Fibroblast of skin of scalp (primary cell): ENCODE data around the gene FAH. TPM values are rescaled to one million over a fixed set of nuclear protein-coding genes. Genes with fewer than 3 reads are reported as not detected.
"Not testable (repeated sequence)": the region's sequence is repeated elsewhere in the genome, so short reads cannot be mapped to it uniquely, and the experiment has no call there.

Experiments used
- DNase-seq: peaks from one replicate; pipeline ENCODE4 v3.0.0-alpha.2; 2013
- polyA plus RNA-seq, 2 experiments: library from polyadenylated mRNA; unstranded; fragments of 120-200 nt; gene quantifications; one replicate each; pipeline ENCODE4 v1.2.1, GENCODE V29; 2013; ENCODE audit not compliant: insufficient read length in 2 of 2

FAH gene
- polyA plus RNA-seq (2013, experiment 1 of 2; ENCODE audit: insufficient read length) = 25.1 TPM
- 24.1 TPM for polyA plus RNA-seq (2013, experiment 2 of 2; ENCODE audit: insufficient read length)

DNA sequence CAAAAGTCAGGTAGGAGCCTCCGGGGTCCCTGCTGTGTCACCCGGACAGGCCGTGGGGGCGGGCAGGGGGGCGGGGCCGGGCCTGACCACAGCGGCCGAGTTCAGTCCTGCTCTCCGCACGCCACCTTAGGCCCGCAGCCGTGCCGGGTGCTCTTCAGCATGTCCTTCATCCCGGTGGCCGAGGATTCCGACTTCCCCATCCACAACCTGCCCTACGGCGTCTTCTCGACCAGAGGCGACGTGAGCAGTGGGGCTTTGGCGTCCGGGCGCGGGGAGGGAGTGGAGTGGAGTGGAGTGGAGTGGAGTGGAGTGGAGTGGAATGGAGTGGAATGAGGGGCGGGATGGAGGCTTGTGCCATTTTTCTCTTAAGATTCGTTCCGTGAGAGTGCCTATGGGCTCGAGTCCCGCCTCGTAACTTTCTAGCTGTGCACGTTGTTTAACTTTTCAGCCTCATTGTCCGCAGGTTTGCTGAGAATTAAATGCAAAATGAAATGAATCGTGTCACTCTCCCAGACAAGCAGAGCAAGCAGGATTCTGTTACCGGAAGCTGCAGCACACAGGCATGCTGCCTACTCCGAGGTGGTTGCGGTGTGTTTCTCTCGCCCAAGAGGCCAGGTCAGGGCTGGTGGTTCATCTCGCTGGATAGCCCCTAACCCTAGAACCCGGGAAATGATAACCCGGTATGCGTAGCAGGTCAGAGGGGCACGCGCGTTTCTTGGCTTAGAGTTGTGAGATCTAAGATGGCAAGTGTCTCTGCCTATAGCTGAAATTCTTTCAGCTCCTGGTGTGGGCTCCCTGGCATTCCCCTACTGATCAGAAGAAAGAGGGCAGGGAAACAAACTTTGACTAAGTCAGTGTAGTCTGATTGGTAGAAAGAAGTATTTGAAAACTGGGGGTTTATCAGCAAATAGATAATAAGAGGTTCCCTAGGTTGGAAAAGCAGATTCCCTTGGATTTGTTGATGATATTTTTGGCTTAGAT lies at the start of gene FAH:
FAH (plus strand) TSS at position 104 of the 981 bp plus-strand sequence; CDS start at position 160, 56 bp downstream.
- DNase-seq = peak; percentile 55

DNA sequence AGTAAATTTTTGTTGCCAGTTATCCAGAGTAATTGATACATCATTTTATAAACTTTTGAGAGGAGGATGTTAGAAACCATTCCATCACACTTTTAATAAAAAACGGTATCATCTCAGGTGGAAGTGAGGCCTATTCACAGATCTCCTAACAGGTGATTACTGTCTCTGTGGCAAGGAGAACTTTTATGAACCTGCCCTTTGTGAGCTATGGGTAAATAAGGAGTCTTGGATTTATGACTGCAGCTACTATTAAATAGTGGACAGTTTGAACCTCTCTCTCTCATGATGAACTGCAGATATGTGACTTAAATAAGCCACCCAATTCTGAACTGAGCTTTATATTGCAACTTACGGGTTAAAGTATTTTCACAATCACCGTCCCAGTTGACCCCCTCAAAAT lies 47.6 kb upstream of the FAH start:
- no peak for DNase-seq

DNA sequence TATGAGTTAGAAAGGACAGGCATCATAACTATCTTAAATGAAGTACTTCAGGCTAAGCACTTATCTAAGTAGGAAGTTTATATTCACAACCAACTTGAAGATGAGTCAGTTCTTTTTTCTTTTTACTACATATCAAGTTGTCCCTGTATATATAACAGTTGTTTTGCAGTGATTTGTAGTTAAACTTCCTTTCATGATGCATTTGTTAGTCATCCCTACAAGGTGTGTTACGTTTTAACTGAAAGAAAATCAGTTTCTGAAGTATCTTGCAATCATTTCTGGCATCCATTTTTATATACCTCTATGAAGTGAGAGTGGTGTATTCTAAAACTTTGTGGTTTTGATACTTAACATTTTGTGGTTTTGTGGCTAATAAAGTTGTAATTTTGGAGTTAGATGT lies 47.2 kb upstream of the FAH start:
- DNase-seq = no peak

DNA sequence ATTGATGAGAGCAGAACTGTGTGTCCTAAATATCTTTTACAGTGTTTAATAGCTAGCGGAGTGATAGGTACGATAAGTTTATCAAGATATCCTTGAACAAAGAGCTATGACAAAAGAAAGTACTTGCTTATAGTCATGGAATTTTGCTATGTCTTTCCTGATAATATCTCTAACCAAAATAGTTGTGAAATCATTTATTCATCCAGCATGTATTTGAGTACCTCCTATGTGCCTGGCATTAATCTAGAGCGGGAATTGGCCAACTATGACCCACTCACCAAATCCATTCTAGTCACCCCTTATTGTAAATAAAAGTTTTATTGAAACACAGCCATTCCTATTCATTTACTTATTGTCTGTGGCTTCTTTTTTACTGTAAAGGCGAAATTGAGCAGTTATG lies 46.7 kb upstream of the FAH start:
- DNase-seq = peak; percentile 21

DNA sequence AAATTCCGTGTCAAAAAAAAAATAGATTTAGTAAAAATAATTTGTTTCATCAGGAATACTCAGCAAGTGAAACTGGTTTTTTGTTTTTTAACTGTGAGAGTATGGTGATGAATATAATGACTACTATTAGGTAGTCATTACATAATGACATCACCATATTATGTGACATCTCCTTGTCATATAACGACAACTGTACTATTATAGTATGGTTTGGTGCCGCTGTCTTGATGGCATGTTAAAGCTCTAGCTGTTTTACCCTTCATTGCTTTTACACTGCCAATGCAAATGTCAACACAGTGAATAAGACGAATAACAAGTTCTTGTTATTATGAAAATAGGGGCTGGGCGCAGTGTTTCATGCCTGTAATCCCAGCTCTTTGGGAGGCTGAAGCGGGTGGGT lies 45.6 kb upstream of the FAH start:
- DNase-seq = no peak

DNA sequence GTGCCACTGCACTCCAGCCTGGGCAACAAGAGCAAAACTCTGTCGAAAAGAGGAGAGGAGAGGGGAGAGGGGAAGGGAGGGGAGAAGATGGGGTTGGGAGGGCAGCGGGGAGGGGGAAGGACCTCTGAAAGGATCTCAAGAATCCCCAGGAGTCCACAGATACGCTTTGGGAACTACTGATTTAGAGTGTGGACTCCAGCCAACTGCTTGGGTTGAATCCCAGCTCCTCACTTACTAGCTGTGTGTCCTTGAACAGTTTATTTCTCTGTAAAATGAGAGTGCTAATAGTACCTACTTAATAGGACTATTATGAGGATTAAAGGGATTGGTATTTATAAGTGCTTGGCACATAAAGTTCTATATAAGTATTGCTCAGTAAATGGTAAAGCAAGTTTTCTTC lies 45.0 kb upstream of the FAH start:
- DNase-seq = no peak

DNA sequence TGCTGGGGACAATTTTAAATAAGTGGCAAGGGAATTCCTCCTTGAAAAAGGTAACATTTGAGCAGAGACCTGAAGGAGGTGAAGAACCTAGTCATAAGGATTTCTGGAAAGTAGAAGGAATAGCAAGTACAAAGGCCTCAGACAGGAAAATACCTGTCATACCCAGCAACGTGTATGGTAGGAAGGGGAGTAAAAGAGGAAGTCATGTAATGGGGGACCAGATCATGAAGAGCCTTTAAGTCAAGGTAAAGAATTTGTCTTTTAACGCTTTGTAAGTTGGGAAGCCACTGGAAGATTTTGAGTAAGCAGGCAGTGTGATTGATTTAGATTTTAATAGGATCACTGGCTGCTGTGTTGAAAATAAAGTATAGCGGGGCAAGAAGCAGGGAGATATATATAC lies 43.4 kb upstream of the FAH start:
- no peak for DNase-seq

DNA sequence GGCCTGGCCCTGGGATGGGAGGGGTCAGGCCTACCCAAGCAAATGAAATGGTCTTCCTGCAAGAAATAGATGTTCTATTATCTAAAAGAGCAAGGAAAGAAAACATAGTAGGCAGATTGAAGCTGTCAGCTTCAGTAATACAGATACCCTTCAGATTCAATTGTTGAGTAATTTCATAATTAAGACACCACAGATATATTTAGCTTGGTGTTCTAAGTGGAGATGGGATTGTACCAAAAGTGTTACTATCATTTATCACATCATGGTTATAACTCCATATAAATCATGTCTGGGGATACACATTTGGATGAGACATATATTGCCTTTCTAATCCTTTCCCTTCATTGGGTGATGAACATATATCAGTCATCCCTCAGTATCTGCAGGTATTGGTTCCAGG lies 41.9 kb upstream of the FAH start:
- no peak for DNase-seq

DNA sequence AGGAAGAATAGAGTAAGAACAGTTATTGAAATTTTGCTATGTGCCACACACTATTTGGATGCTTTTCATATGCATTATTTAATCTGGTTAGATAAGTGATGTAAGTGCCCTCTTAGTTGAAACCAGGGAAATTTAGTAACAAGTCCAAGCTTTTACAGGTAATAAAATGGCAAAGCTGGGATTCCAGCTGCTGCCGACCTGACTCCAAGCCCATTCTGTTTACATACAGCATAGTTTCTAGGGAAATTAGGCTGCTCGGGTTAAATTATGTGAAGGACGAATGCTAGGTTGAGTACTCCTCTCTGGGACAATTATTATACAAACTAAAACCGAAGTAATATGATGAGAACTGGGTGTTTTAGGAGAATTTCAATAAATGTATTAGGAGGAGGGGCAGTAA lies 38.7 kb upstream of the FAH start:
- no peak for DNase-seq

DNA sequence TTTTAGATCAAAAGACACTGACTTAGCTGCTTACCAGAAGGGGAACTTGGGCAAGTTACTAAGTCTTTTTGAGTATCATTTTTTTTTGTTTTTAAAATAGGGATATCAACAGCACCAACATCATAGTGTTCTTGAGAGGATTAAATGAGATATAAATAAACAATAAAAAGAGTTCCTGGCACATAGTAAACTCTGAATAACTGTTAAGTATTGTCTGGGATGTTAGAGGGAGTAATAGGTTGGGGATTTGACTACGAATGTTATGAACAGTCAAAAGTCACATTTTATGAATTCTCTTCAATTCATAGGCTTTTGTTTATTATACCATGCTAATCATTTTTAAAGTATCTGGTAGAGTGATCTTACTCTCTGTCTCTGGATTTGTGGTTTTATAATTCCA lies 37.8 kb upstream of the FAH start:
- DNase-seq = no peak

DNA sequence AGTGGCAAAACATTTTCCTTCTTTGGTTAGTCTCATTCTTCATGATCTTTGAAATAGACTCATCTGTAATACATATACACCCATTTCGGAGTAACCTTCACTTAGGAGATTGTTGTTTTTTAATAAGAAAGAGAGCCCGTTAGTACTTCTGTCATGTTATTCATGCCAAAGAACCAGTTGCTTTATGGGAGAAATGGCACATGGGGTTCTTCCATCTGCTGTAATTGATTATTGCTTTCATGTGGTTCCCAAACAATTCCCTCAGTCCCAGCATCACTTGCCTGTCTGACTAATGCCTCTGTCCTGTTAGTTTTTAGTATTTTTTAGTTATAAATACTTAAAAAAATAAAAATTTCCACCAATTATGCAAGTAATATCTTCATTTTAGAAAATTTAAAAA lies 33.8 kb upstream of the FAH start:
- no peak for DNase-seq

DNA sequence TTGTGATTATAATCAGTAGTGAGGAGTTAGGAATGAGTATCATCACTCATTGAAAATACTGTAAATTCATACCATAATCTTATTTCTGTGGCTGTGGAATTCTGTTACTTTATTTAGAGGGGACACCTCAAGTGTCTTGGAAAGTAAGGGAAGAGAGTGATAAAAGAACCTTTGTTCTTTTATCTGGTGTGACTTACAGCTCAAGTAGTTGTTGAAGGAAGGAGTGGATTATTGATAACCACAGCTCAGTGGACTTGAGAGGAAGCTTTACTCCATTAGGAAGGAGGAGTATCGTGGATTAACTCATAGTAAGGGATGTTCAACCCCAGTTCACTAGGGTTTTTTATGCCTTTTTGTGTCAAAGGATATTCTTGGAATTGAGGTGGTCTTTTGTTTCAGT lies 32.2 kb upstream of the FAH start:
- no peak for DNase-seq

DNA sequence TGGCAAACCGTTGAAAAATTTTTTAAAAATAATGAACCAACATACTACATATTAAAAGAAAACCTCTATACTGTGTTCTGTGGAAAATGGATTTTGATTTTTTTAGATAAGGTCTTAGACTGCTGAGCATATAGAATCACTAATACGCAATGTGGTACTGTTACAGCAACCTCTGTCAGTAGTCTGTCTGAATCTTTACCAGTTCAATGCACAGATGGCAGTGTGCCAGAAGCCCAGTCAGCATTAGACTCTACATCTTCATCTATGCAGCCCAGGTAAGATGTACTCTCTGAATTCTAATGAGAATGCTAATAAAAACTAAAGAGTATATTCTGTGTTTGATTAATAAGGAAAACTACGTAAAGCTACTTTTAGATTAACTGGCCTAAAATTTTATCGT lies 31.3 kb upstream of the FAH start:
- DNase-seq = peak; percentile 2

DNA sequence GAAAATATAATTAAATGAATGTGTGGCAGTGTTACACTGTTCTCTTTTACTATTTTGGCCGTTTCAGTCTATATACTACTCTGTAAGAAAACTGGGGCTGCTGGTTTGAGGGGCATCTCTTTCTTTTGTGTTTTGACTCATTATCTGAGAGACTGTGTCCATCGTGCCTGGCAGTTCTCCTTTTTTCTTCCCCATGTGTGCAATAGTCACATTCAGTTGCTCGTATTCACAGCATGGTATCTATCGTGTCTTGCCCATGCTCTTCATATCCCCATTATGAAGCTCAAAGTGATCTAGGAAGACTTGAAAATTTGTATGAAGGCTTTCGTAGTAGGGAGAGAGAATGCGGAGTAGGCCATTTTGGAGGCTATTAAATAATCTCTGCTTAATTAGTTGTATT lies 29.8 kb upstream of the FAH start:
- DNase-seq = no peak

DNA sequence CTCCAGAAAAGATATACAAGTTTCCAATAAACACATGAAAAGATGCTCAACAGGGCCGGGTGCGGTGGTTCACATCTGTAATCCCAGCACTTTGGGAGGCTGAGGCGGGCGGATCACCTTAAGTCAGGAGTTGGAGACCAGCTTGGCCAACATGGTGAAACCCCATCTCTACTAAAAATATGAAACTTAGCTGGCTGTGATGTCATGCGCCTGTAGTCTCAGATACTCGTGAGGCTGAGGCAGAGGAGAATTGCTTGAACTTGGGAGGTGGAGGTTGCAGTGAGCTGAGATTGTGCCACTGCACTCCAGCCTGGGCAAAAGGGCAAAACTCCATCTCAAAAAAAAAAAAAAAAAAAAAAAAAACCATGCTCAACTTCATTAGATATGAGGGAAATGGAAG lies 25.5 kb upstream of the FAH start:
- not testable (repeated sequence) for DNase-seq

DNA sequence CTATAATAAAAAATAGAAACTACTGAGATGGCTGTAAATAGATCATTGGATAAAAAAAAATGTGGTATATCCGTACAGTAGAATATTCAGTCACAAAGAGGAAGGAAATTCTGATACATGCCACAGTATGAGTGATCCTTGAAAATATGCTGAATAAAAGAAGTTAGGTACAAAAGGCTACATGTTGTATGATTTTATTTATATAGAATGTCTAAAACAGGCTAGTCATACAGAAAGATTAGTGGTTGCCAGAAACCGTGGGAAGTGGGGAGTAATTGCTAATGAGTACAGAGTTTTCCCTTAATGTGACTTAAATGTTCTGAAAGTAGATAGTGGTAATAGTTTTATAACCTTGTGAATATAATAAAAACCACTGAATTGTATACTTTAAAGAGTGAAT lies 24.9 kb upstream of the FAH start:
- DNase-seq = peak; percentile 8

DNA sequence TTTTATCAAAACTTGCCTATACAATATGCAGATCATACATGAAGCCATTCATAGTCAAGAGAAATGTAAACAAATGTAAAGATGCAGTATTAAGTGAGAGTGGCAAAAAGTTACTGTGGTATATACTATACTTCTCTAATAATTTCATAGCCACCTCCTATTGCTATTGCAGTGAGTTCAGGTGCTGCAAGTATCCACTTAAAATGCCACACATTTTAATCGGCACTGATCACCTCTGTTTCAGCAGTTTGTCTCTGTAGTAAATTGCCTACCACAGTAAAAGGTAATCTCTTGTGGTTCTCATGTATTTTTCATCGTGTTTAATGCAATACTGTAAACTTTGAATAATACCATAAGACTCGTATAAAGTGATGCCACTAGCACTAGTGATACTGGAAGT lies 20.4 kb upstream of the FAH start:
- no peak for DNase-seq

DNA sequence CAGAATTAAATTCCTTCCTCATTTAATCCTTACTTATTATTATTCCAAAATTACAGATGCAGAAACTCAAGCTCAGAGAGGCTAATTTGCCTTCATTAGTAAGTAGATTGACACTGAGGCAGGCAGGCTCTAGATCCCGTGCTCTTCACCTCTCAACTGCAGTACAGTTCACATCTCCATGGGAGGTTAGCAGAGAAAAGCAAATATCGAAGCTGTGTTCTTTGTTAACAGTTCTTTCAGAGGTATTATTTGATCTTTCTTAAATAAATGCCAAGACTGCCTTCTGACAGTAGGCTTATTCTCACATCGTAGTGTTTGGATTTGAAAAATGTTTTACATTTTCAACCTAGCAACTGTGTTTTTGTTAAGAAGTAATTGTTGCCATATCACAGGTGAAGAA lies 15.9 kb upstream of the FAH start:
- DNase-seq = no peak

DNA sequence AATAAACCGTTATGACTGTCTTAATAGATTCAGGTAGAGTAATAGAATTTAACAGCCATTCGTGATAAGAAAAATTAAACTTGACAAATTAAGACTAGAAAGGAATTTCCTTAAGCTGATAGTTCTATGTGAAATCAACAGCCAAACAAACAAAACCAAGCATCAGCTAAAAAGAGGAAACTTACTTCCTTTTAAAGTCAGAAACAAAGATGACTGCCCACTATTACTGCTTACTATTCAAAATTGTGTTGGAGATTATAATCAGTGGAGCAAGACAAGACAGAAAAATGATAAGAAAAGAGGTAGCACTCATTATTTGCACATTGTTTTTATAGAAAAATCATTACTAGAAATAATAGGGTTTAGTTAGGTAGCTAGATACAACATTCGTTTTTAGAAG lies 13.8 kb upstream of the FAH start:
- no peak for DNase-seq

DNA sequence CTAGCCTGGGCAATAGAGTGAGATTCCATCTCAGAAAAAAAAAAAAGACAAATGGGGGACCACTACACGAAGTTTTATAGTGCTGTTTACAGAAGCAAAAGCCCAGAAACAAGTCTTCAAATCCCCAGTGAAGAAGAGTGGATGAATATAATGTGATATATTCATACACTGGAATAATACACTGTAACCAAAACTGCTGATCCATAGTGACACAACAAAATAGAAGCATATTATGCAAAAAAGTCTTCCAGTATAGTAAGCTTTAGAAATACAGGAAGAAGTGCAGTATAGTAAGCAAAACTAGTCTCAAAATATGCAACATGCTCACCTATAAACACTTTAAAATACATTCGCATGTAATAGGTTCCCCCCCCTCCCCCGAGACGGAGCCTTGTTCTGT lies 11.9 kb upstream of the FAH start:
- no peak for DNase-seq

DNA sequence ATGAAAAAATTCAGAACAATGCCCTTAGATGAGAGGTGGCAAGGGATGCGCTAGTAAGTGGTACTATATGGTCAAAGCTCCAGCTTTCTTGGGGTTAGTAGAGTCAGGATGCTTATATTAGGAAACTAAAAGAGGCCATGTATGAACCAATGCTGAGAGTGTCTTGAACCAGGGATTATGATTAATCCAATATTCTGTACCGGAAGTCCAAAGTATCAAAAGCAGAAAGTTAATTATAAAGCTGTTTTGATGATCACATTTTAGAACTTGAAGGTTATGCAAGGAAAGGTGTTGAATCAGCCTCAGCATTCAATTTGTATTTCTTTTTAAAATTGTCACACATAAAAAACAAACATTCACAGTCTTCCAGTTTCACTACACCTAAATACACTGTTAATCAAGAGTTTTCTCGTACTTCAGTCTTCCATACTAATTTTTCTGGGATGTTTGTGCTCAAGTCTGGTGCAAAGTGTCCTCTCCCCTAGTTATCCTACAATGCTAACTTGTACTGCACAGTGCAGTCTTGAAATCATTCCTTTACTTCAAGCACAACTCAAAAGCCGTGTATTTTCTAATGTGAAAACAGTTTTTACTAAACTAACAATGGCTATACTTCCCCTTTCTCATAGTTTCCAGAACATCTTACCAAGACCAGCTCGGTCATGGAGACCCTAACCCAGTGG lies 10.7 kb upstream of the FAH start:
- no peak for DNase-seq

DNA sequence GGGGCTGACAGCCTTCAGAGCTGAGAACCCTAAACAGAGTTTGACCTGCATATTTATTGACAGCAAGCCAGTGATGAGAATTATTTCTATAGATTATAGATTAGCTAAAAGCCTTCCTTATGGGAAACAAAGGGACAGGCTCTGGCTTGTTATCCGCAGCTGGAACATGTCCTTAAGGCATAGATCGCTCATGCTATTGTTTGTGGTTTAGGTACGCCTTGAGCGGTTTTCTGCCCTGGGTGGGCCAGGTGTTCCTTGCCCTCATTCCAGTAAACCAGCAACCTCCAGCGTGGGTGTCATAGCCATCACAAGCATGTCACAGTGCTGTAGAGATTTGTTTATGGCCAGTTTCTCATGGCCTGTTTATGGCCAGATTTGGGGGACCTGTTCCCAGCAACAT lies 10.2 kb upstream of the FAH start:
- DNase-seq = no peak

DNA sequence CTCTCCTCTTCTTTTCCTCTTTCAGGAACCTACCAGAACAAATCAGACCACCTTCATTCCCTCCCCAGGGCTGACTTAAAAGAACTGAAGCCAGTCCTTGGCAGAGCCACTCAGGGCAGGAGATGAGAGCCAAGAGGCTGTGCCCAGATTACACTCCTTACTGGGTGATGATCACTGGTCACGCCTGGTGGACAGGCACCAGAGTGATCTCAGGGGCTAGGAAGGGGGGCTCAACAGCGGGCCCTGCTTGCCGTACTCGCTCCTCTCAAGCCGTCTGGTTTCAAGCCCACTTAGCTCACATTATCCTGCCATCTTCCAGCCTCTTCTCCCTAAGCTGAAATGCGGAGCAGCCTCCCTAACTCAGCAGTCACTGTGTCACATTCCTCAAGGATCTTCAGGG lies 1.7 kb upstream of the FAH start:
- no peak for DNase-seq

DNA sequence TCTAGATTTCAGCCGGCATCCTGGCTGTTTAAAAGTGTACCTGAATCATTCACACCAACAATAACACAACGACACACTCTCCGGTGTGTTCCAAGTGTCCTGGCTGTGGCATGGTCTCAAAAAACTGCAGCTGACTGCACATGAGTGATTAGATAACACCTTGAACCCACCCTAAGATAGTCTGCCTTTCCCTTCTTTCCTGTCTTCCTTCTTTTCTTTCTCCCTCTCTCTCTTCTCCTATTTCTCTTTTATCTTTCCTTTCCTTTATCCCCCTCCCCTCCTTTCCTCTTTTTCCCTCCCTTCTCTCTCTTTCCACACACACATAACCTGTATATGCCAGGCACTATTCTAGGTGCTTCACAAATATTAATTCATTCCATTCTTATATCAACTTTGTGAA lies 1.2 kb upstream of the FAH start:
- DNase-seq = no peak
